Medulla oblongata (tissue), 1 donor: ENCODE results near the gene RNMT.
"Not testable (repeated sequence)": the region's sequence is repeated elsewhere in the genome, so short reads cannot be mapped to it uniquely, and the experiment has no call there.

Source experiments
- DNase-seq: peaks from one replicate; pipeline ENCODE4 v3.0.0-alpha.2; 2015; ENCODE audit errors: extremely low spot score

The RNMT gene

DNA sequence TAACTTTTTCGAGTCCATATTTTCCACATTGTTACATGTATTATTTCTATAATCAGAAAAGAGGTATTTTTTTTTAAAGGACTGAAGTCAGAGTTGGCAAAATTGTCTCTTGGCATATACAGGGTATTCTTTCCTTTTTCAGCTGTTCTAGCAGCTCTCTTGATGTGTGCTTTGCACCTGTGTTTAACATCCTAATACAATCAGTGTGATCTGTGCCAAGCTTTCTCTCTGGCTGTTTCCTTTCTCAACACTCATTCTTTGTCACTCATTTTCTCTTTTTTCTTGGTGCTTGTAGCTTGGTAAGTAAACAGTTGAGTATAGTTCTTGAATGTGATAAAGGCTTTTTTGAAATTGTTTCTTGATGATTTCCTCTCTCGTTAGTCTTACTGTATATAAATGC is 9.2 kb downstream of the RNMT start:
- no peak for DNase-seq

DNA sequence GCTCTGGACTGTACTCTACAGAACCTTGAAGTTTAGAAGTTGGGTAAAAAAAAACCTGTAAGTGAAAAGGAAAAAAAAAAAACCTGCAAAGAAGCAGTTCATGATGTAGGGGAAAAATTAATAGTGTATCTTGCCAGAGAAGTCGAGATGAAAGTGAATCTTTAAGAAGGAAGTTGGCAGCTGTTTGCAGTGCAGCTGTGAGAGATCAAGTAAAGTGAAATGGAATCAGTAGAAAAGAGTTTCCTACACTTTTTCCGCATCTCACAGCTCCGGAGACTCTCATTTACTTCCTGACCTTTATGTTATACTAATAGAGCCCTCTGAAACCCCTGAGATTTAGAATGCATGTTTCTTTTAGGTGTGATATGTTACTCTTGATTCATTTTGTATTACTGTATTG is 19.2 kb downstream of the RNMT start:
- no peak for DNase-seq

DNA sequence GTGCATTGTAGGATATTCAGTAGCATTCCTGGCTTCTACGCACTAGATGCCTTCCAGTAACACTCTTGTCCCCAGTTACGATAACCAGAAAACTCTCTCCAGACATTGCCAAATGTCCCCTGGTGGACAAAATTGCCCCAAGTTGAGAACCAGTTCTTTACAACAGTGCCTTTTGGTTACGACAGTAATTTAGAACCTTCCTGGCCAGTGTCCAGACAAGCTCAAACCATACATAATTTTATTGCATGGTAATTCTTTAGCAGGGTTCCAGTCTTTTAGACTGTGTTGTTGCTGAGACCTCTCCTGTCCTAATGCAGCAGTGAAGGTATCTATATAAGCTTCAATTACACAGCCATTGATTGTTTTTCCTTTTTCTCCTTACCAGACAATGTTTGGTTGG is 20.2 kb downstream of the RNMT start:
- no peak for DNase-seq

DNA sequence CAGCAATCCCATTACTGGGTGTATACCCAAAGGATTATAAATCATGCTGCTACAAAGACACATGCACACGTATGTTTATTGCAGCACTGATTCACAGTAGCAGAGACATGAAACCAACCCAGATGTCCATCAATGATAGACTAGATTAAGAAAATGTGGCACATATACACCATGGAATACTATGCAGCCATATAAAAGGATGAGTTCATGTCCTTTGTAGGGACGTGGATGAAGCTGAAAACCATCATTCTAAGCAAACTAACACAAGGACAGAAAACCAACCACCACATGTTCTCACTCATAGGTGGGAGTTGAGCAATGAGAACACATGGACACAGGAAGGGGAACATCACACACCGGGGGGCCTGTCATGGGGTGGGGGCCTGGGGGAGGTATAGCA is 25.1 kb downstream of the RNMT start:
- DNase-seq = not testable (repeated sequence)

DNA sequence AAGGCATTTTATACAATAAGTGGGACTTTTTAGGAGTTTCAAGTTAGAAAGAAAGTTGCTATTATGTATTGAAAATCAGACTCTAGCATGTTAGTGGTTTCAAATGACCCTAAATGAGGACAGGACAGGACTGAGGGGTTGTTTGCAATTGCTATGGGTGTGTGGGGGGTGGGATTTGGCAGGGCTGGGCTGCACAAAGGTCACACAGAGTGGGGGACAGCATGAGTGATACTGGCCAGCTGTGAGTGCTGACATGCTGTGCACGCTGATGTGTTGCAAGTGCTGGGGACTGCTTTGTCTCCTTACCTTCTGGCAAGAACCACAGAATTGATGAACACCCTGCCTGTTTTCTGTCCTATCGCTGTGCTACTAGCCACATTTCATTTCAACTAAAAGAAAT is 29.8 kb downstream of the RNMT start:
- no peak for DNase-seq

DNA sequence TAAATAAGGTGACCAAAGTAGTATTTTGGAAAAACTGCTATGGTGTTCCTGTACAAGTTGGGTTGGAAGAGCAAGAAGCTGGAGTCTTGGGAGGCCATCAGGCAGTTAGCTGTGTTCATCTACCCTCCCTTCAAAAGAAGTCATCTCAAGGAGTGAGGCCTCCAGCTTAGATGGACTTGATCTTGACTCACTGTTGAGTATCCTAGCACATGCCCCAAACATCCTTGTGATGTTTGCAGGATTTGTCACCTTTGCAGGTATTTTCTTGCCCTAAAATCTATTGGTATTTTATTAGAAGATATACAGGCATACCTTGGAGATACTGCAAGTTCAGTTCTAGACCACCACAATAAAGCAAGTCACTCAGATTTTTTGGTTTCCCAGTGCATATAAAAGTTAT is 30.2 kb downstream of the RNMT start:
- DNase-seq = no peak

DNA sequence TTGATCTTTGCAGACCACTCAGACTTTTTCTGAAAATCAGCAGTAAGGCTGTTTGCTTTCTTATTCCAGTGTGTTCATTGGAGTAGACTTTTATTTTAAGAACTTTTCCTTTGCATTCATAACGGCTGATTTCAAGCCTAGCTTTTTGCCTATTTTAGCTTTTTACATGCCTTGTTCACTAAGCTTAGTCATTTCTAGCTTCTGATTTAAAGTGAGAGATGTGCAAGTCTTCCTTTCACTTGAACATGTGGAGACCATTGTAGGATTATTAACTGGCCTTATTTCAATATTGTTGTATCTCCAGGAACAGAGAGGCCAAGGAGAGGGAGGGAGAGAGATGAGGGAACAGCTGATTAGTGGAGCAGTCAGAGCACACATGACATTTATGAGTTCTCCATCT is 32.1 kb downstream of the RNMT start:
- DNase-seq = no peak

DNA sequence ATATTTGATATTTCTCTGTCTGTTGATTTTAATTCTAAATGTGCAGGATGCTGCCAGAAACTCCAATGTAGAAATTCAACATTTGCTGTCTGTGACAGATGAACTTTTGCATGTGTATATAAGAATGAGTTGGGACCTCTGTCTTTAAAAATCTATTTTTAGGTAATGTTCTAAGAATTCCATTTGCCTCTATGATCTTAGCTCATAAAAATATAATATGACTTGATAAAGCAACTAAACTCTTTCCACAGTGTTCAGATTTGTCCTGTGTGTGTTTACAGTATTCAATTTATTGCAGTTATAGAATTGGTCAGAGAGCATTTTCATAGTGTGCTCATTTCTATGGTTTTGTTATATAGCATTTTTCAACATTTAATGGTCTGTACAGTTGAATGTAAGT is 33.6 kb downstream of the RNMT start:
- no peak for DNase-seq

DNA sequence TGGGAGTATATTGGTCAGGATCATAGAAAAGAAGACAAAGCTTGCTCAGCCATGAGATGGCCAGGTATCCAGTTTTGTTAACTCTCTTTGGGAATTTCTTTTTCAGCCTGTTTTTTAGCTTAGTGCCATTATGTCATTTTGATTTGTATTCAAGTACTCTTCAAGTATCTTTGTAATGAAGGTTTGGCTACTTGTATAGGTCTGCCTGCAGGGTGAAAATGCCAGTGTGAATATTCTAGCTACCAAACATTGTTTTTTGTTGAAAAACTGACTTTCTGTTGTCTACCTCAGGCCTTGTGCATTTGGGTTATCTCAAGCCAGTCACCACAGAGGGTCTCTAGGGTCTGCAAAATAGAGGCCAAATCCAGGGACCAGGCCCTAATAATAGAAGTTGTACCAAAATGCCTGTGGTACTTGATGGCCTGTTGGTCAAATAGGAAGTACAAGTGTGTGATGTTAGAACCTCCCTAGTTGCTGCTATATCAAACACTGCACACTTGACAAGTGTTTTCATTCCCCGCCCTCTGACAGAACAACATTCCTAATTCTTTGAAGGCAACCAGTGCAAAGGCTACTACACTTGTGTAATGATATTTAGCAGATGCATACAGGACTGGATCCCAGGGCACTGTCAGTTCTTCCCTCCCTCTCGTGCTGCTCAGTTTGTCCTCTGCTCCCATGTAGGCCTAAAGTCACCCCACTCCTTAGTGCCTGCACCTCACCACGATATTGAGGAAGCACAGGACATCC is 36.4 kb downstream of the RNMT start:
- no peak for DNase-seq

DNA sequence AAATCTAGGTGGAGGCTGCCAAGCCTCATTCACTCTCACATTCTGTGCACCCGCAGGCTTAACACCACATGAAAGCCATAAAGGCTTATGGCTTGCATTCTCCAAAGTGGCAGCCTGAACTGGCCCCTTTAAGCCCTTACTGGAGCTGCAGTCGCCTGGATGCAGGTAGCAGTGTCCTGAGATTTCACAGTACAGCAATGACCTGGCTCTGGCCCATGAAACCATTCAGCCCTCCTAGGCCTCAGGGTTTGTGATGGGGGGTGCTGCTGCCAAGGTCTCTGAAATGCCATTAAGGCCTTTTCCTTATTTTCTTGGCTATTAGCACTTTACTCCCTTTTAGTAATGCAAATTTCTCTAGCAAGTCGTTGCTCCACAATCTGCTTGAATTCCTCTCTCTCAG is 48.6 kb downstream of the RNMT start:
- no peak for DNase-seq

DNA sequence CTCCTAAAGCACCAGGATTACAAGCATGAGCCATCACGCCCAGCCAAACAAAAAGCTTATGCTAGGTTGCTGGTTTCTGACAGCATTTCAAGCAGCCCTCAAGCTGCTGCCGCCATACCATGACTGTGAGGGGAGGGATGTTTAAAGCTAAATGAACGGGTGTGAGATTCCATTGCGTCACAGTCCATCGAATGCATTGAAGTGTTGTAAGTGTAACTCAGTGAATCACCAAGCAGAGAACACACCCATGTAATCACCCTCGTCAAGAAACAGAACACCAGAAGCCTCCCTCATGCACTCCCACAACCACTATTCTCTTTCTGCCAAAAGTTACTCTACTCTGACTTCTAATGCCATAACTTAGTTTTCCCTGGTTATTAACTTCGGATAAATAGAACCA is 64.7 kb downstream of the RNMT start:
- no peak for DNase-seq

DNA sequence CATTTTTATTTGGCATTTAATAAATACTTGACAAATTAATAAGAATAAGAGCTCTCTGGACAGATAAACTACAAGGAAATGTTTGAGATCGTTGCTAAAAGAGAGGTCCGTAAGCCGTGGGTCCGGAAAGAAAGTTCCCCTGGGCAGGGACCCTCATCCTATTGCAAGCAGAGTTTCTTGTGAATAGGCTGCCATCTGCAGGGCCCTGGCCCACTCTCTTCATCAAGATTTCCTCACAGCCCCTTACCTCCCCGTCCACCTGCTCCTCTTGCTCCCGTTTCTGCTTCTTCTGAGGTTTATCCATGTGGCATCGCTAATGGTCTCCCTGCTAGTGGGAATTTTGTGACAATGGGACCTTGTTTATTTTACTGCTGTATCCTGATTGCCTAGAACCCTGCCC is 67.3 kb downstream of the RNMT start:
- DNase-seq = no peak

DNA sequence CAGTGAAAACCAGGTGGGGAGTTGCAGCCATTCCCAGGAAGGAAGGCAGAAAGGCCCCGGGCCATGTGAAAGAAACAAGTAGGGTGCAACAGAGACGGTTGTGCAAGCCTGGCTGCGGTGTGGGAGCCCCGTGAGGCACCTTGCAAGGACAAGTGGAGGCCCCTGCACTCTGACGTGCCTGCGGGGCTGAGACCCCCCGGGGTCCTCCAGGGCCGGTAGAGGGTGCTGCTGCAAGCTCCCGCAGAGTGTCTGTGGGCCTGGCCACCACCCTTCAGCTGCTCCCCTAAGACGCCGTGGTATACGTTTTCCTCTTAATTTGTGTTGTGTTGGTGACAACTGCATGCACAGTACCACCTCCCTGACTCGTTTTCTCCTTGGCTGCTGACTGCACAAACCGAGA is 70.0 kb downstream of the RNMT start:
- no peak for DNase-seq

DNA sequence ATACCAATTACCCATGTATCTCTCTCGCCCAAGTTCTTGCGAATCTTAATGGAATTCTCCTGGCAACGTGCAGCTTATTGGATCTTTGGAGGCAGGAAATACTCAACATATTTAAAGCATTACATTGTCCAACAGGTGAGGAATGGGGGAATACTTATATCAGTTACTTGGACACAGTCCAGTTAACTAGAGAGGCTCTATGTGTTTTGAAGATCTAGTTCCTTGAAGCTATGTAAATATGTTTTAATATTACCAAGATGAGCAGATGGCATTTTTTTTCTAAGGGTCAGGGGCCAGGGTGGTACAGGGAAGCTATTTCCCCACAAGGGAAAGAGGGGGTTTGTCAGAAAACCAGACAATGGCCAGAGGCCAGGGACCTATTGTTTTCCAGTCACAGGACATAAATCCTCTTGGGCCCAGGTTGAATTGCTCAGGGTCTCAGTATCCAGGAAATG is 70.7 kb downstream of the RNMT start:
- DNase-seq = no peak

DNA sequence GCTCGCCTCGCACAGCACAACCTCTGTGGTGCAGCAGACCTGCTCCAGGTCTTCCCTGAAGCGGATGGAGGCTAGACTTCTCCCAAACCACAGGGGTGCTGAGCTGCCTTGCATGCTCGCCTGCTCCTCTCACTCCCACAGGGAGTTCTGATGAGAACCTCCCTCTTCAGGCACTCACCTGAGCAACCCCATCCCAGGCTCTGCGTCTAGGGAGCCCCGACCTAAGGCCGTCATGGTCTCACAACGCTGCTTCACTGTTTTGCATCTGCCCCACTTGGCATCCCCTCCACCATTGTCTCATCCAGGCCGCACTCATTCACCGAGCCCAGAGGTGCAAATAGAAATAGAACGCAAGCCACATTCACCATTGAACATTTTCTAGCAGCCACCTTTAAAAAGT is 72.9 kb downstream of the RNMT start:
- DNase-seq = no peak

DNA sequence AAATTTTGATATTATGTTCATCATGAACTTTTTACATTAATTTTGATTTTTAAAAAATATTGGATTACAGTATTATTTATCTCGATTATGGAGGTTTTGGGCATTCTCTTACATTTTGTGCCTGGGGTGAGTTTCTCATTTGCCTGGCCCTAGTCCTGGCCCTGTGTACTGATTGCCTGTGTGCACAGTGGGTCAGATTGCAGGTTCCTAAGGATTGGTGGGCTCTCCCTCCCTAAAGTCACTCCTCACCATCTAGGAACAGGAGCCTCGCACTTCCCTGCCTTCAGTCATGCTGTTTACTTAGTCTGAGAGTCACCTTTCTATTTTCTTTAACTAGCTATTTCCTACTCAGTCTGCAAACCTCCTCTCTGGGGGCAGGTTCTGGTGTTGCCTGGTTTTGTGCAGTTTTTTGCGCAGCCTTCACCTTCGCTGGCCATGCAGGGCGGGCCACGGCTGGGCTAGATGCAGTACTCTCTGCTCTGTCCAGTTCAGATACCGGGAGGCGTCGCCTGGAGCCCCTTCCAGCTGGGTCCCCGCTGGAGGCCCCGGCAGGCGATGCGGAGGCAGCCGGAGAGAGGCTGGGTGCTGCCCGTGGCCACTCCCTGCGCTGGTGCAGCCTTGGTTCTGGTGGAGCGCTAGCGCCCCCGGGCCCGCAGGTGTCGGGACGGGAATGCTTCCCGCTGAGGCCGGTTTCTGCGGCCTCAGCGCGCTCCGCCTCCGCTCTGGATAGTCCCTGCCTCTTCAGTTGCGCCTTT is 74.2 kb downstream of the RNMT start:
- peak; percentile 71 for DNase-seq

DNA sequence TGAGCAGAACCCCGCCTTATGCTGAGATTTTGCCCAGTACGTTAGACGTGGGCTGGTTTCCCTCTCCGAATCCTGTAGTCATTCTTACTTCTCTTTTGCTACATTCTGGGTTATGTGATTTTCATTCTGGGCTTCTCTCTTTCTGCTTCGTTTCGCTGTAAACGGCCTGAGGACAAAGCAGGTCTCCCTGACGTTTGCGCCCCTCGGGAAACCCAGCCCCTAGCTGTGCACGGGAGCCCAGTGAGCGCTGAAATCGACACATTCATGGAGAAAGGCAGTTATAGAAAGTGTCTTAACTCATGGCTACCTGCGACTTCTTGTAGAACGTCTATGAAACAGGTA is 74.8 kb downstream of the RNMT start:
- no peak for DNase-seq

DNA sequence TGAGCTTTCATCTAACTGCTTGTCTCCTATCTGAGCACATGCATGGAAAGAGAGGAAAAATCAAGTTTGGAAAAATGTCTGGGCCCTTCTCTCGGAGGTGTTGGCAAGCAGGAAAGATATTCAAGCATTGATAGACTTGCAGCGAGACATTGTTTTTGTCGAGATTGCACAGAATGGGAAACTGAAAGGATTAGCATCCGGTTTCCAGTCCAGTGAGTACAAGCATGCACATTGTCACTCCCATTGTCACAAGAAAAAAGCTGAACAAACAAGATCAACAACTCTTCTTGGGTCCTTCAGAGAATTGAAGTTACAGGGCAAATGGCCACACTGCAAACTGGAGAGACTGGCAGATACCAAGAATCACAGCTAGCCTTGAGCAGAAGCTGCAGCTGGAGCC is 77.8 kb downstream of the RNMT start:
- no peak for DNase-seq

DNA sequence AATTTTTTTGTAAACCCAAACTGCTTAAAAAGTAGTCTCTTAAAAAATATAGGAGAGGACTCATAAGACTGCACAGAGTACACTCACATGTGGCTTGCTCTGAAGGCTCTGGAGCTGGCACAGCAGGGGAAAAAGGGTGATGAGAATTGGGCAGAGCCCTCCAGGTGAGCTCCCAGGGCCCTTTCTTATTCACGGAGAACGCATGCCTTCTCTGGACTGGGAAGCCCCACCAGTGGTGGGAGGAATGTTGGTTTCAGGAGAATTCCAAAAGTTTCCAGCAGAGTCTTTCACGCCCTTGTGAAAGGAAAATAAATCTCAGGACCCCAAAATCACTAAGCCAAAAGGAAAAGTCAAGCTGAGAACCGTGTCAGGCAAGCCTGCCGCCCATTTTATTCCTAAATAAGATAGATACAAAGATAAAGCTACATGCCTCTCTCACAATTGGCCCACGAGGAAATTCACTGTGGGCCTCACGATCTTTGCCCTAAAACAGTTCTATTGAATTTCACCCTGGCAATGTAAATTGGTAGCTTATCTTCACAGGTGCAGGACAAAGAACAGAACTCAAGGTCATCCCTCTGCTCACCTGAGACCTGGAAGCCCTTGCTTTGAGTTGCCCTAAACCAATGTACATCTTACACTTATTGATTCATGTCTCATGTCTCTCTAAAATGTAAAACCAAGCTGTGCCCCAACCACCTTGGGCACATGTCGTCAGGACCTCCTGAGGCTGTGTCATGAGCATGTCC is 82.0 kb downstream of the RNMT start:
- DNase-seq = no peak

DNA sequence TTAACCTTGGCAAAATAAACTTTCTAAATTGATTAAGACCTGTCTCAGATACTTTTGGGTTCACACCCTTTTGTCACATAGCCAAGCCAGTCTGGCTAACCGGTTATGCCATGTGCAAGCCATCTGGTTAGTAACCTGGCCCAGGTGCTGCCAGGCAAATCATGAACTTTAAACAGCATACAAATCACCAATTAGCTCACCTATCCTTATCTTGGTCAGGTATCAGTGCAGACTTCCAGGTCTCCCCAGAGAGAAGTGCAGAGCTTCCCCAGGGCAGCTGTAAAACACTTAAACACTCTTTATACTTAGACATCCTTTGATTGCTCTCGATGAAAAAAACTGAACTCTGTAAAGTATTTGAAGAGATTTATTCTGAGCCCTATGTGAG is 82.6 kb downstream of the RNMT start:
- DNase-seq = no peak

DNA sequence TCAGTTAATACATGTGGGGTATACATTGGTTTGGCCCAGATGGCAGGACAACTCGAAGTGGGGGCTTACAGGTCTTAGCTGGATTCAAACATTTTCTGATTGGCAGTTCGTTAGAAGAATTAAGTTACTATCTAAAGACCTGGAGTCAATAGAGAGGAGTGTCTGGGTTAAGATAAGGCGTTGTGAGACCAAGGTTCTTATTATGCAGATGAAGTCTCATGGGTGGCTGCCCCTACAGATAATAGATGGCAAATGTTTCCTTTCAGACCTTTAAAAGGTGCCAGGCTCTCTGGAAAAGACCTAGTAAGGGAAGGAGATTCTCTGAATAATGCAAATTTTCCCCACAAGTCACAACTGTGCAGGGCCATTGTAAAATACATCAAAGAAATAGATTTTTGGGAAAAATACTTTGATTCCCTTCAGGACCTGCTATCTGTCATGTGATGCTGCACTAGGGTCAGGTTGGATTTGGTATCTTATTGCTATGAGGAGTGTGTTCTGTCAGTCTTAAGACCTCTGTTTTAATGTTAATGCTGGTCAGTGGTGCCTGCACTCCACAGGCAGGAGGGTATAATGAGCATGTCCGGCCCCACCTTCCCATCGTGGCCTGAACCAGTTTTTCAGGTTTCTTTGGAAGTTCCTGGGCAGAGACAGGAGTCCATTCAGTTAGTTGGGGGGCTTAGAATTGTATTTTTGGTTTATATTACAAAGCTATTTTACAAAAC is 83.2 kb downstream of the RNMT start:
- DNase-seq = no peak

DNA sequence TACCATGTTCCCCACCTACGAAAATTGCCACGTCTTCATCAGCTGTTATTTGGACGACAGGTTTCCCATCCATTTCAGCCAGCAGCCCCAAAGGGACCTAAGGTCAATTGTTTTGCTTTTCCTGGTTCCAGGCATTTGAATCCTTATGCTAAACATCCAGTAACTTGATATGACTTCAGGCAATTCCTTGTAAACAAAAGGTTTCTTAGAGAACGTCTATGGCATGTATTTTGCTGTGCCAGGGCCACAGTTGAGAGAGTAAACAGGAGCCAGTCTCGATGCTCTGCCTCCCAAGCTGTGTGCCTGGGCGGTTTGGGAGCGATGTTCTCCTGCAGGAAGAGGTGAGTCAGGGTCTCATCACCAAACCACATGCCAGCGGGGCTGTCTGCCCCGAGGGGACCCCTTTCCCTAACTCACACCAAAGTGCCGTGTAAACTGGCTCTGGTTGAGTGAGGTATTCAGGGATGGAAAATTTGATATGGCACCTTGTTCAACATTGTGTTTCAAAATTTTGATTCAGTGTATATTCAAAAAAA is 84.5 kb downstream of the RNMT start:
- no peak for DNase-seq
